ENCODE results near the gene MOCS1. TPM values are rescaled to one million over a fixed set of nuclear protein-coding genes. Genes with fewer than 3 reads are reported as not detected.
A peak's percentile ranks its signal among the peaks of the same experiment; 100 is the strongest.

The MOCS1 gene
- polyA plus RNA-seq, 6 donors from 2014 or later = 0.13 to 2.6 (median 0.42) TPM; not detected in 3

- H3K36me3 Mint-ChIP-seq = no peaks in the 10 kb centered on the region
- DNase-seq (no peak), ATAC-seq (ENCODE audit: low read depth in 2 of 2) (no peak)
- H3K4me3 Mint-ChIP-seq = no peak overlapping the region
- H3K4me1 Mint-ChIP-seq = no peaks in the 10 kb centered on the region
- H3K9me3 Mint-ChIP-seq = peaks cover 0 to 6% (median 0%) of the 10 kb centered on the region in 7 donors
- H3K27me3 Mint-ChIP-seq = peaks cover 11 to 50% (median 50%) of the 10 kb centered on the region in 3 donors
- no peak overlapping the region for H3K27ac Mint-ChIP-seq
These were observed 28.6 kb upstream of the MOCS1 start for GRCh38 chr6:39962831-39963230.

GRCh38 chr6:39961178-39961577 lies 26.9 kb upstream of the MOCS1 start:
- H3K27me3 Mint-ChIP-seq = peaks cover 21 to 52% (median 45%) of the 10 kb centered on the region in 3 donors

DNA sequence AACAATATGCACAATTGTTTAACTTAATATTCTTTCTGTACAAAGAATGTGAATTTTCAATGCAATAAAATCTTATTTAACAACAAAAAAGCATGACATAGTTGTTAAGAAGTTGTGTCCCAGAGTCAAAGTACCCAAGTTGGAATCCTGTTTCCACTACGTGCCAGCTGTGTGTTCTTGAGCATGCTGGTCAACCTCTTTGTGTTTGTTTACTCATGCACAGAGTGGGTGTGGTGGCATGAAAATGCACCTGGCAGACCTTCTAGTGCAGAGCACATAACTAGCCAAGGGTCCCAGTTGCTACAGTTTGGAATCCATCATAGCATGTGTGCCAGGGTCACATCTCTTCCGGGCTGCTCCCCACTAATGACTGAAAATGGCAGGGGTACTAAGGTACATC lies 24.7 kb upstream of the MOCS1 start:
- Mint-ChIP-seq H3K9me3 (peaks cover 0 to 12% (median 7%) of the 10 kb centered on the region in 7 donors), H3K4me1 (no peaks in the 10 kb centered on the region), H3K27ac (no peak overlapping the region), H3K27me3 (peaks cover 21 to 52% (median 36%) of the 10 kb centered on the region in 3 donors), H3K4me3 (no peak overlapping the region), H3K36me3 (no peaks in the 10 kb centered on the region)
- DNase-seq (no peak), ATAC-seq (ENCODE audit: low read depth in 2 of 2) (no peak)

More at GRCh38 chr6:39961178-39961577, 26.9 kb upstream of the MOCS1 start:
- no peaks in the 10 kb centered on the region for H3K36me3 Mint-ChIP-seq
- no peaks in the 10 kb centered on the region for H3K4me1 Mint-ChIP-seq
- H3K27ac Mint-ChIP-seq = no peak overlapping the region
- ATAC-seq (ENCODE audit: low read depth in 2 of 2) (no peak), DNase-seq (no peak)
- H3K4me3 Mint-ChIP-seq = no peak overlapping the region
- H3K9me3 Mint-ChIP-seq = peaks cover 0 to 6% (median 2%) of the 10 kb centered on the region in 7 donors

DNA sequence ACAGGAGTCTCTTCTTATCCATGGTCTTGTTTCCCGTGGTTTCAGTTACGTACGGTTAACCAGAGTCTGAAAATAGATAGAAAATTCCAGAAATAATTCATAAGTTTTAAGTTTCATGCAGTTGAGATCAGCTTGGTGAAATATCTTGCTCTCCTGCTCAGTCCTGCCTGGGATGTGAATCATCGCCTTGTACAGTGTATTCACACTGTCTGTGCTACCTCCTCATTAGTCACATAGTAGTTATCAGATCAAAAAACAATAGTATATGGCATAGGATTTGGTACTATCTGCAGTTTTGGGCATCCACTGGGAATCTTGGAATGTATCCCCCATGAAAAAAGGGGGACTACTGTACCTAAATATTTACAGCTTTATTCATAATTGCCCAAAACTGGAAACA lies 22.7 kb upstream of the MOCS1 start:
- Mint-ChIP-seq H3K36me3 (no peaks in the 10 kb centered on the region), H3K4me1 (no peaks in the 10 kb centered on the region), H3K4me3 (no peak overlapping the region), H3K27me3 (peaks cover 16 to 35% (median 18%) of the 10 kb centered on the region in 3 donors), H3K9me3 (peaks cover 0 to 12% (median 7%) of the 10 kb centered on the region in 7 donors), H3K27ac (no peak overlapping the region)
- DNase-seq (no peak), ATAC-seq (ENCODE audit: low read depth in 2 of 2) (no peak)

GRCh38 chr6:39953076-39953618 lies 18.9 kb upstream of the MOCS1 start:
- peaks cover 0 to 15% (median 12%) of the 10 kb centered on the region in 3 donors for H3K27me3 Mint-ChIP-seq
- peaks cover 0 to 11% (median 4%) of the 10 kb centered on the region in 7 donors for H3K9me3 Mint-ChIP-seq
- H3K4me3 Mint-ChIP-seq = no peak overlapping the region
- no peak overlapping the region for H3K27ac Mint-ChIP-seq
- DNase-seq (no peak), ATAC-seq (ENCODE audit: low read depth in 2 of 2) (no peak)
- H3K4me1 Mint-ChIP-seq = no peaks in the 10 kb centered on the region
- H3K36me3 Mint-ChIP-seq = no peaks in the 10 kb centered on the region

GRCh38 chr6:39952167-39952566 lies 17.9 kb upstream of the MOCS1 start:
- Mint-ChIP-seq H3K4me1 (no peaks in the 10 kb centered on the region), H3K4me3 (no peak overlapping the region), H3K9me3 (peaks cover 0 to 11% (median 4%) of the 10 kb centered on the region in 7 donors), H3K27me3 (peaks cover 0 to 10% (median 5%) of the 10 kb centered on the region in 3 donors), H3K36me3 (no peaks in the 10 kb centered on the region), H3K27ac (no peak overlapping the region)
- no peak for DNase-seq
- no peak for ATAC-seq (ENCODE audit: low read depth in 2 of 2)

DNA sequence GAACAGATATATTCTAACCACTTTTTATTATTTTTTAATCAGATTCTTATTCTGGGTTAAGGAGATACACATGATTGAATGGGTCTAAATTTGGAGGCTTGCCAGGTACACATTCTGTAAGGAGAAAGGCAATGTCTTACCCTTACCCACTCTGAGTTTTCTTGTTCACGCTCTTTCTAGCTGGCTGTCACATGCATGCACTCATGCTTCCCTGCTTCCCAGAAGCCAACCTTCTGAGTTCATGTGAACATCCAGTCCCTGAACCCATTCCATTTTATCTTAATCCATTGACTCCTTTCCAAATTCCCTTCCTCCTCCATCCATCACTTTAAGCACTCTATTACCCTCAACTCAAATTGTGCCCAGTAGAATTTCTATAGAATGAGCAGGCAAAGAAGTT lies 17.5 kb upstream of the MOCS1 start:
- peaks cover 0 to 12% (median 3%) of the 10 kb centered on the region in 3 donors for H3K27me3 Mint-ChIP-seq
- peaks cover 0 to 11% (median 4%) of the 10 kb centered on the region in 7 donors for H3K9me3 Mint-ChIP-seq

DNA sequence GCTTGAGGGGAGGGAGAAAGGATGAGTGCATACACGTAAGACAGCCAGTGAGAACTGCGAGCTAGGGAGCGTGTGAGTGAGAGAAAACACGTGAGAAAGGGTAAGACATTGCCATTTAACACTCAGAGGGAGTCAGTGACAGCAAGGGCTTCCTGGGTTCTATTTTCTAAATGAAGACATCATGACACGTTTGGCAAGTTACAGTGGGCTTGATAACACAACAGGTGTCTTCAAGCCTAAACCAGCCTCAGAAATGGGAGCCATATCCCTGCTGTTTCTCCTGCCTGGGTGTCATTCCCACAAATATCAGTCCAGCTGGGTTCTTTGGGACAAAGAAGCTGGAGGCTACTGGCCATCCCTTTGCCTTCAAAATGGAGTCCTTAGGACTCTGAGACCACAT lies 16.9 kb upstream of the MOCS1 start:
- DNase-seq (no peak), ATAC-seq (ENCODE audit: low read depth in 2 of 2) (no peak)
- Mint-ChIP-seq H3K36me3 (no peaks in the 10 kb centered on the region), H3K27ac (no peak overlapping the region), H3K27me3 (peaks cover 0 to 12% (median 7%) of the 10 kb centered on the region in 3 donors), H3K9me3 (peaks cover 0 to 11% (median 4%) of the 10 kb centered on the region in 7 donors), H3K4me1 (no peaks in the 10 kb centered on the region), H3K4me3 (no peak overlapping the region)

More for the DNA sequence above, 17.5 kb upstream of the MOCS1 start:
- Mint-ChIP-seq H3K4me3 (no peak overlapping the region), H3K27ac (no peak overlapping the region), H3K36me3 (no peaks in the 10 kb centered on the region), H3K4me1 (no peaks in the 10 kb centered on the region)
- DNase-seq (no peak), ATAC-seq (ENCODE audit: low read depth in 2 of 2) (no peak)

GRCh38 chr6:39950125-39950720 lies 16.0 kb upstream of the MOCS1 start:
- no peaks in the 10 kb centered on the region for H3K4me1 Mint-ChIP-seq

DNA sequence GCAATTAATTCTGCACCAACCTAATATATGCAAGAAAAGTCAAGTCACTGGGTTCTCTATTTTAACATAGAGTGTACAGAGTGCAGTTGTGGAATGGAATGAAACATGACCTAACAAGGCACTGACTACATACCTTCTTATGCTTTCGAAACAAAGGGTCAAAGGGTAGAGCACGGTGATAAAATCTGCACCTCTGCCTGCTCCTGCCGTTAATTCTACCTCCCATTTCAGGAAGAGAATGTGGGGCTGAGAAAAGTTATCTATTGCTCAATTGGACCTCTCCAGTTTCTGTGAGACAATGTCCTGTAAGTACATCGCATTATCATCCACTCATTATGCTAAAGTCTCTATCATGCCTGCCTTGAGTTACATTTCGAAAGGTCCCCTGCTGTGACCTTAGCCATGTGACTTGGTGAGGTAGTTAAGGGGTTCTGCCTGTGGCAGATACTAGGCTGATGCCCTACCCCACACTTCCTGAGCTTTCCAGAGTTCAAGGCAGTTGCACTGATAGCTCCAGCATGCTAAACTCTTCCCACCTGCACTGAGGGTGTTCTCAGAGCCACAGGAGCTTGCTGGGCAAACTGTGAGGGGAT lies 14.0 kb upstream of the MOCS1 start:
- Mint-ChIP-seq H3K27ac (no peak overlapping the region), H3K27me3 (peaks cover 7 to 14% (median 11%) of the 10 kb centered on the region in 3 donors), H3K4me1 (no peaks in the 10 kb centered on the region), H3K4me3 (no peak overlapping the region), H3K9me3 (no peaks in the 10 kb centered on the region), H3K36me3 (no peaks in the 10 kb centered on the region)
- no peak for DNase-seq
- ATAC-seq (ENCODE audit: low read depth in 2 of 2) = no peak

More at GRCh38 chr6:39950125-39950720, 16.0 kb upstream of the MOCS1 start:
- H3K27me3 Mint-ChIP-seq = peaks cover 5 to 12% (median 7%) of the 10 kb centered on the region in 3 donors
- ATAC-seq (ENCODE audit: low read depth in 2 of 2) (no peak), DNase-seq (no peak)
- H3K4me3 Mint-ChIP-seq = no peak overlapping the region
- H3K27ac Mint-ChIP-seq = no peak overlapping the region
- no peaks in the 10 kb centered on the region for H3K36me3 Mint-ChIP-seq
- H3K9me3 Mint-ChIP-seq = peaks cover 0 to 4% (median 2%) of the 10 kb centered on the region in 7 donors

GRCh38 chr6:39947611-39948068 lies 13.4 kb upstream of the MOCS1 start:
- H3K4me3 Mint-ChIP-seq = no peak overlapping the region
- ATAC-seq (ENCODE audit: low read depth in 2 of 2) = no peak
- peaks cover 7 to 16% (median 11%) of the 10 kb centered on the region in 3 donors for H3K27me3 Mint-ChIP-seq
- peak overlapping the region in 1 of 6 donors; percentile 45 for H3K27ac Mint-ChIP-seq
- no peak for DNase-seq
- no peaks in the 10 kb centered on the region for H3K36me3 Mint-ChIP-seq
- H3K9me3 Mint-ChIP-seq = no peaks in the 10 kb centered on the region
- H3K4me1 Mint-ChIP-seq = no peaks in the 10 kb centered on the region

DNA sequence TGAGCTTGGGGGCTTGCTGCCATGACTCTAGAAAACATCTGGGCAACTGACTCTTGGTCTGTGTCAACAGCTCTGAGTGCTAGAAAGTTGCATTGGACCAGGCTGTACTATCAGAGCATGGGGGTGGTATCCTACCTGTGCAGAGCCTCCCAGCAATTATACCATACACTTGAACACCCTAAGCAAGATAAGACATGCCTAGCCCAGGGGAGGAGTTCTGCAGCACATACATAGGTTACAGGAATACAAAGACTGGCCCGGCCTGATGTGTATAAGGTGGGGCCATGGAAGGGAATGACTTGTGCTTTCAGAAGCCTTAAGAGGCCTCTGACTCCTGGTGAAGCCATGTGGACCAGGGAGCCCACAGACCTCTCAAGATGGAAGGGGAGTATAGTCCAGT lies 11.4 kb upstream of the MOCS1 start:
- Mint-ChIP-seq H3K27ac (no peak overlapping the region), H3K4me3 (no peak overlapping the region), H3K27me3 (peaks cover 7 to 22% (median 11%) of the 10 kb centered on the region in 3 donors), H3K4me1 (no peaks in the 10 kb centered on the region), H3K36me3 (no peaks in the 10 kb centered on the region), H3K9me3 (no peaks in the 10 kb centered on the region)
- no peak for ATAC-seq (ENCODE audit: low read depth in 2 of 2)
- no peak for DNase-seq

DNA sequence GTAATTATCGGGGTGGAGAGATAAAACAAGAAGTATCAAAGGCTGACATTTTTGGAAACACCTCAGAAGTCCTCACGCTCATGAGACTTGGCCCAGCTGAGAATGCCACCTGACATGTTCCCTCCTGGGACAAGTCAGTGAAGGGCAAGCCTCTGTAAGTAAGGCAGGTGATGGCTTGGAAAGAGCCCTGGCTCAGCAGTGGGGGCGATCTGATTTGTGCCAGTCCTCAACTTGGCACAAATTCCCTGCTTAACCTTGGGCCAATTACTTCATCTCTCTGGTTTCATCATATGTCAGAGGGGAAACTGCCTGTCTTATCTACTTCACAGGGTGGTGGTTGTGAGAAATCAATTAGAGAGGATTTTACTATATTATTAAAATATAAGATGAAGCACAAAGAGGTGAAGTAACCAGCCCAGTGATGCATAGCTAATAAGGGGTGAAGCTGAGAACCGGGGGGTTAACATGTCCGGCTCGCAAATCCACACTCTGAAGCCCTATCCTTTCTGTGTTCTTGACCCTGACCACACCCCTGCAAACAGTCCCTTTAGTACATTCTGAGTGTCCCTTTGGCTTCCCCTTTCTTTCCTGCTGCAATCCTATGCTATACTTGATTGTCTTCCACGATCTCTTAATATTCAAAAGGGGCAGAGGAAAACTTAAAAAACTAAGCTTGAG lies 8.8 kb upstream of the MOCS1 start:
- ATAC-seq (ENCODE audit: low read depth in 2 of 2) (no peak), DNase-seq (no peak)
- no peaks in the 10 kb centered on the region for H3K4me1 Mint-ChIP-seq
- H3K27ac Mint-ChIP-seq = no peak overlapping the region
- no peaks in the 10 kb centered on the region for H3K9me3 Mint-ChIP-seq
- peaks cover 18 to 32% (median 23%) of the 10 kb centered on the region in 3 donors for H3K27me3 Mint-ChIP-seq
- H3K36me3 Mint-ChIP-seq = no peaks in the 10 kb centered on the region
- H3K4me3 Mint-ChIP-seq = no peak overlapping the region
